ENCODE results near the gene ATP10A. TPM values are rescaled to one million over a fixed set of nuclear protein-coding genes. Genes with fewer than 3 reads are reported as not detected.
A peak's percentile ranks its signal among the peaks of the same experiment; 100 is the strongest.

The ATP10A gene
- total RNA-seq, 1 donor from 2014 or later, result 6.8 TPM

- no peak for TF ChIP-seq CTCF (conservative IDR thresholded peaks at IDR 0.05)
- H3K4me3 Mint-ChIP-seq, result no peak overlapping the region
- H3K9me3 Mint-ChIP-seq, result no peaks in the 10 kb centered on the region
- peak overlapping the region; percentile 67 for H3K27ac Mint-ChIP-seq (ENCODE audit: unreplicated experiment)
- H3K36me3 Mint-ChIP-seq (ENCODE audit: low read depth), result no peaks in the 10 kb centered on the region
- H3K27me3 Mint-ChIP-seq (ENCODE audit: low read depth), result no peaks in the 10 kb centered on the region
- H3K4me1 Mint-ChIP-seq, result peaks cover 55% of the 10 kb centered on the region
- DNase-seq (ENCODE audit: low read depth, low spot score), result no peak
Observed at GRCh38 chr15:25797936-25798901, 64.9 kb downstream of the ATP10A start.

GRCh38 chr15:25797511-25797935, 65.6 kb downstream of the ATP10A start:
- Mint-ChIP-seq H3K27me3 (ENCODE audit: low read depth) (no peaks in the 10 kb centered on the region), H3K9me3 (no peaks in the 10 kb centered on the region), H3K4me1 (peaks cover 56% of the 10 kb centered on the region), H3K27ac (ENCODE audit: unreplicated experiment) (no peak overlapping the region), H3K4me3 (no peak overlapping the region), H3K36me3 (ENCODE audit: low read depth) (no peaks in the 10 kb centered on the region)
- no peak for TF ChIP-seq CTCF (conservative IDR thresholded peaks at IDR 0.05)
- no peak for DNase-seq (ENCODE audit: low read depth, low spot score)

GRCh38 chr15:25797035-25797434, 66.1 kb downstream of the ATP10A start:
- no peak for TF ChIP-seq CTCF (conservative IDR thresholded peaks at IDR 0.05)
- H3K27me3 Mint-ChIP-seq (ENCODE audit: low read depth), result no peaks in the 10 kb centered on the region
- no peaks in the 10 kb centered on the region for H3K36me3 Mint-ChIP-seq (ENCODE audit: low read depth)
- peaks cover 54% of the 10 kb centered on the region for H3K4me1 Mint-ChIP-seq
- H3K9me3 Mint-ChIP-seq, result no peaks in the 10 kb centered on the region
- no peak overlapping the region for H3K4me3 Mint-ChIP-seq
- DNase-seq (ENCODE audit: low read depth, low spot score), result no peak
- no peak overlapping the region for H3K27ac Mint-ChIP-seq (ENCODE audit: unreplicated experiment)

- Mint-ChIP-seq H3K27me3 (ENCODE audit: low read depth) (no peaks in the 10 kb centered on the region), H3K9me3 (no peaks in the 10 kb centered on the region), H3K4me3 (no peak overlapping the region), H3K36me3 (ENCODE audit: low read depth) (no peaks in the 10 kb centered on the region), H3K4me1 (peaks cover 53% of the 10 kb centered on the region), H3K27ac (ENCODE audit: unreplicated experiment) (no peak overlapping the region)
- no peak for TF ChIP-seq CTCF (conservative IDR thresholded peaks at IDR 0.05)
- DNase-seq (ENCODE audit: low read depth, low spot score), result no peak
Observed at GRCh38 chr15:25796395-25796794, 66.7 kb downstream of the ATP10A start.

- no peaks in the 10 kb centered on the region for H3K9me3 Mint-ChIP-seq
- no peaks in the 10 kb centered on the region for H3K36me3 Mint-ChIP-seq (ENCODE audit: low read depth)
- TF ChIP-seq CTCF (conservative IDR thresholded peaks at IDR 0.05), result no peak
- no peak for DNase-seq (ENCODE audit: low read depth, low spot score)
- no peaks in the 10 kb centered on the region for H3K27me3 Mint-ChIP-seq (ENCODE audit: low read depth)
- H3K4me1 Mint-ChIP-seq, result peaks cover 58% of the 10 kb centered on the region
- H3K4me3 Mint-ChIP-seq, result no peak overlapping the region
- no peak overlapping the region for H3K27ac Mint-ChIP-seq (ENCODE audit: unreplicated experiment)
Observed at GRCh38 chr15:25795712-25796111, 67.4 kb downstream of the ATP10A start.

Measured in neural crest cell (in vitro differentiated cells).